NCI-H345 treated with DMSO at 0.1 percent for 48 hours (cell line): ENCODE measurements around the gene HSBP1L1.

Source experiments
- DNase-seq: peaks from one replicate; lab custom pipeline; 2025; ENCODE audit not compliant: unreplicated experiment; lab: John Stamatoyannopoulos, UW

The HSBP1L1 gene

DNA sequence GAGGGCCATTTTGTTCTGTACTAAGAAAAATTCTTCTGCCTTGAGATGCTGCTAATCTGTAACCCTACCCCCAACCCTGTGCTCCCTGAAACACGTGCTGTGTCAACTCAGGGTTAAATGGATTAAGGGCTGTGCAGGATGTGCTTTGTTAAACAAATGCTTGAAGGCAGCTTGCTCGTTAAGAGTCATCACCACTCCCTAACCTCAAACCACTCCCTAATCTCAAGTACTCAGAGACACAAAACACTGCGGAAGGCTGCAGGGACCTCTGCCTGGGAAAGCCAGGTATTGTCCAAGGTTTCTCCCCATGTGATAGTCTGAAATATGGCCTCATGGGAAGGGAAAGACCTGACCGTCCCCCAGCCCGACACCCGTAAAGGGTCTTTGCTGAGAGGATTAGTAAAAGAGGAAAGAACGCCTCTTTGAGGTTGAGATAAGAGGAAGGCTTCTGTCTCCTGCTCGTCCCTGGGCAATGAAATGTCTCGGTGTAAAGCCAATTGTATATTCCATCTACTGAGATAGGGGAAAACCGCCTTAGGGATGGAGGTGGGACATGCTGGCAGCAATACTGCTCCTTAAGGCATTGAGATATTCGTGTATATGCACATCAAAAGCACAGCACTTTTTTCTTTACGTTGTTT lies 4.2 kb upstream of the HSBP1L1 start:
- peak; percentile 35 for DNase-seq

DNA sequence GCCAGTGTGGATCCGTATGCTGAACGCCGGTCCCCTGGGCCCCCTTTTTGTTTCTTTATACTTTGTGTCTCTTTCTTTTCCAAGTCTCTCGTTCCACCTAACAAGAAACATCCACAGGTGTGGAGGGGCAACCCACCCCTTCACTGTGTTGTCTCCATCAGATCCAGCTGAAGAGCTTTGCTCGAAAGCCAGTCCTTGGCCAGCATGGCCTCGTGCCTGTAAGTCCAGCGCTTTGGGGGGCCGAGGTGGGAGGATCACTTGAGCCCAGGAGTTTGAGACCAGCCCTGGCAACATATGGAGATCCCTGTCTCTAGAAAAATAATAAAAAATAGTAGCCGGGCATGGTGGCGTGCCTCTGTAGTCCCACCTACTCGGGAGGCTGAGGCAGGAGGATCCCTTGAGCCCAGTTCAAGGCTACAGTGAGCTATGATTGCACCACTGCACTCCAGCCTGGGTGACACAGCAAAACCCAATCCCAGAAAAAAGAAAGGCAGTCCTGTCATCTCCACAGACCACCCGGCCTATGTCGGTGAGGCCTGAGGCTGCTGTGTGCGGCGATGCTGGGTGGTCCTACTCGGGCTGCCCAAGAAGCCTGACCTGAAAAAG lies 3.4 kb upstream of the HSBP1L1 start:
- DNase-seq, result no peak

- DNase-seq, result no peak
These were observed 2.7 kb upstream of the HSBP1L1 start for GRCh38 chr18:79961527-79962291.

DNA sequence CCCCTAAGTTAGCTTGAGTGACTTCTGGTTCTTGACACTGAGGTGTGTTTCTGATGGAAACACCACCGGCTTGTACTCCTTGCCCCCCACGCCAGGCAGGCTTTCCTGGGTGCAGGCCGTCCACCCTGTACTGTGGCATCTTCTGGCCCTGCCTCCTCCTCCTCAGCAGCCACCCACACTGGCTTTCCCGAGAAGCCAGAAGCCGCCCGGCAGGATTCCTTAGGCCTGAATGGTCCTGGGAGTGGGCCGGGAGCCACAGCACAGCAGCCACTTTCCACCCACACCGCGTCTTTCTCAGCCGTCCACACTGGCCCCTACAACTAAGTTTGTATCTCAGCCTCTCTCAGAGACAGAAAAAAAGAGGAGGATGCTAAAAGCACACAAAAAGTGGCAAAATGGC lies 2.1 kb upstream of the HSBP1L1 start:
- no peak for DNase-seq

DNA sequence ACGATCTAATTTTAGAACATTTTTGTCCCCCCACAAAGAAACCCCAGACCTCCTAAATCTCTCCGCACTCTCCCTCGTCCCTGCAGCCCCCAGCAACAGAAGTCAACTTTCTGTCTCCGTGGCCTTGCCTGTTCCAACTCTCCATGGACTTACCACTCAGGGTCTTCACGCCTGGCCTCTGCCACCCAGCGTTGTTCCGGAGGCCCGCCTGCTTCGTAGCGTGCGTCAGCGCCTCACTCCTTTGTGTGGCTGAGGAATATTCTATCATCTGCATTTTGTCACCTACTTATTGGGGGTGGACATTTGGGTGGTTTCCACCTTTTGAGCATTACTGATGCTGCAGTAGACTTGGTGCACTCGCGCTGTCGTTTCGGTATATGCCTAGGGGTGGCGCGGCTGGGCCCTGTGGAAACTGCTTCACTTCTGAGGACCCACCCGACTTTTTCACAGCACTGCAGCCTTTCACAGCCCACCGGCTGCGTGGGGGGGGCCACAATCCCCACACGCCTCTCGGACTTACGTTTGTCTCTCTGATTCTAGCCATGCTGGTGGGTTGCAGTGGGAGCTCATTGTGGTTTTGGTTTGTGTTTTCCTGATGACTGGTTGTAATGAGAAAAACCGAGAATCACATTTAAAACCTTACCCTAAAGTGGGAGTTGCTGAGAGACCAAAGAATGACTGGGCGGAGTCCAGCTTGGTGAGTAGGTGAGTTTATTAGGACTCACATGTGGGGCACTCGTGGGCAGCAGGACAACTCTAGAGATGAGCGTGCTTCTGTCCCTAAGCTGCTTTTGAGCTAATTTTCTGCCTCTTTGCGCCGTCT lies 1.4 kb upstream of the HSBP1L1 start:
- no peak for DNase-seq

DNA sequence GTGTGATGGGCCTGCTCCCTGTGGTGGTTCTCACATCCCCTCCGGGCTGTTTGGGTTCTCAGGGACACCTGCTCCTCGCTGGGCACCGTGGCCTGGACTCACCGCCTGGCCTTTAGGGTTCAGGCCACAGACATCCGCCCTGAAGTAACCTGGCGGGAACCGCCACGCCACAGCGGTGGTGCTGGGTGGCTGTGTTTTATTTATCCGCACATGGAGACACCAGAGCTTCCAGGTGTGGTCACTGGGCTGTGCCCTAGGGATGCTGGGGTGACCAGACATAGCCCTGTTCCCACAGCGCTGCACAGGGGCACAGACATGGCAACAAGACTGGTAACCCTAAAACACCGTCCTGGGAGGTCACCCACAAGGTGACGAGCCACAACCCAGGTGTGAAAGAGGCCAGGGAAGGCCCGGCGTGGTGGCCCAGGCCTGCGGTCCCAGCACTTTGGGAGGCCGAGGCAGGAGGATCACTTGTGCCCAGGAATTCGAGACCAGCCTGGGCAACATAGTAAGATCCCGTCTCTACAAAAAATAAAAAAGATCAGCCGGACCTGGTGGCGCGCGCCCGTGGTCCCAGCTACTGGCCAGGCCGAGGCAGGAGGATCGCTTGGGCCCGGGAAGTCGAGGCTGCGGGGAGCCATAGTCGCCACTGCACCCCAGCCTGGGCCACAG lies 649 bp upstream of the HSBP1L1 start:
- no peak for DNase-seq

DNA sequence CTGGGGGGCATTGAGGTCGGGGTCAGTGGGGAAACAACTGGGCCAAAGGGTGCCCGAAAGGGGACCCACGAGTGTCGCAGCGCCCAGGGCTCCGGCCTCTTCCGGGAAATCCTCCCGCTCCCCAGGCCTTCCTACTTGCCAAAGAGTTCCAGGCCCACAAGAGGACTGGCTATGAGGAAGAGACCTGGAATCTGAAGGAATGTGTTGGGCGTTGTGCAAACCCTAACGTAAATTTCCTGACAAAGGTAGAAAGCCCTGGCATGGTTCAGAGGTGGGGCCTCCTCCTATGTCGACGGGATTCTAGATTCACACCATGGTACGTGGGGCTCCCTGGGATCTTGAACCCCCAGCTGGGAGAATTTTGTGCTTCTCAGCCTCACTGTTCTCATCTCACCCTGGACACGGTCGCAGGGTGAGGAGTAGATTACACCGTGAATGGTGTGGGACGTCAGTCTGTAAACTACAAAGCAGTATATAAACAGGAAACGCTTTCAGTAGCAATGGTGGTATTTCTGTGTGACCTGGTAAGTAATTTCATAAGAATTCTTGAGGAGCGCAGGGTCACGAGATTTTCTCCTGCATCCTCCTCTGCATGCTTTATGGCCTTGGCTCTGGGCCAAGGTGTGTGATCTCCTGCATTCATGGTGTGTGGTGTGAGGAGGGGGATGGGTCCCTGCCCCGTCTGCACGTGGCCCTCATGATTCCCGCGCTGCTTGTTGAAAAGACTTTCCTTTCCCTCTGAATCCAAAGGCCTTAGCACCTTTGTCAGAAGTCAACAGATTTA lies 868 bp downstream of the HSBP1L1 start:
- DNase-seq, result no peak

DNA sequence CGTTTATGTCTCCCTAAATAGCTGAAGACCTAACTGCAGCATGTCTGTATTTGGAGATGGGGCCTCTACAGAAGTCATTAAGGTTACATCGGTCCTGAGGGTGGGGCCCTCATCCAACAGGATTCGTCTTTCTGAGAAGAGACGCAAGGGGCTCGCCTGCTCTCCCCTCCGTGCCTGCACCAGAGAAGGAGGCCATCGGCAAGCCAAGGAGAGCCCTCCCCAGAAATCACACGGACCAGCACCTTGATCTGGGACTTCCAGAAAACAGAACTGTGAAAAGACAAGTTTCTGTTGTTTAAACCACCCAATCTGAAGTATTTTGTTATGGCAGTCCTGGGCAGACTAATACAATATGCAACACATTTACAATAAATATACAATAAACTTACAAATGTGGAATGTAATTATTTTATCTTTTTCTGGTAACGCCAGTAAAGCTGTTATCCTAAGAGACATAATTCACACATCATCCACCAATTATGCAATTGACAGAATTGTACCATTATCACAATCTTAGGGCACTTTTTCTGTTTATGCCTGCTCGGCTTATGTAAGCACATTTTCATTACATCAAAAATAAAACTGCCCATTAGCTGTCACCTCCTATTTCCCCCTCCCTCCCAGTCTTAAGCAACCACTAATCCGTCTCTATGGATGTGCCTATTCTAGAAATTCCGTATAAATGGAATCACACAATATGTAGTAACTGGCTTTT lies 6.1 kb downstream of the HSBP1L1 start:
- DNase-seq, result no peak

DNA sequence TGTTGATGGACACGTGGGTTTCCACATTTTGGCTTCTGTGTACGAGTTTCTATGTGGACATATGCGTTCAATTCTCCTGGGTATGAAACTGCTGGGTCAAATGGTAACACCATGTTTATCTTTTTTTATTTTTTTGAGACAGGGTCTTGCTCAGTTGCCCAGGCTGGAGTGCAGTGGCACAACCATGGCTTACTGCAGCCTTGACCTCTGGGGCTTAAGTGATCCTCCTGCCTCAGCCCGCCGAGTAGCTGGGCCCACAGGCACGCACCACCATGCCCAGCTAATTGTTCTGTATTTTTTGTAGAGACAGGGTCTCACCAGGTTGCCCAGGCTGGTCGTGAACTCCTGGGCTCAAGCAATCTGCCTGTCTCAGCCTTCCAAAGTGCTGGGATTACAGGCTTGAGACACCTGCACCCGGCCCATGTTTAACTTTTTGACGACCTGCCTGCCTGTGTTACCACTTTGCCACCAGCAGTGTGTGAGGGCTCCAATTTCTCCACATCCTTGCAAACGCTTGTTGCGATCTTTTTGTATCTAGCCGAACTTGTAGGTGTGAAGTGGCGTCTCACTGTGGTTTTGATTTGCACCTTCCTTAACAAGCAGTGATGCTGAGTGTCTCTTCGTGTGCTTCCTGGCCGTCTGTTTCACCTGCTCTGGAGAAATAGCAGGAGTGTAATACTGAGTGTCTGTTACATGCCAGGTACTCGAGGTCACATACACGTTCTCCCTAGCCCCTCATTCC lies 6.9 kb downstream of the HSBP1L1 start:
- DNase-seq, result no peak

DNA sequence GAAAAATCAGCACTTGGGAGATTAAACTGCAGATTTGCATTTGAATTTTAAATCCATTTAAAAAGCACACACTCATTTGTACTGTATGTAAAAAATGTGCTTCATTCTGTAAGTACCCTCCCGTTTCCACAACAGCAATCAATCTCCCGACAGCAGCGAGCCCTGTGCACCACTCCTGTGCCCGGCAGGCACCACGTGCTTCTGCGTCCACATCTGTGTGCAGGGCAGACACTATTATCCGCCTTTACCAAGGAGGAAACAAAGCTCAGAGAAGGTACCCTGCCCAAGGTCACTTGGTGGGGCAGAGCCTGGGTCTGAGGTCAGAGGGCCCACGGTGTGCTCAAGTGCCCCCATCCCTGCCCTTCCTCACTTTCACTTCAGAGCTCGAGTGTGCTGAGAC lies 7.5 kb downstream of the HSBP1L1 start:
- no peak for DNase-seq

- no peak for DNase-seq
These were observed 8.3 kb downstream of the HSBP1L1 start for GRCh38 chr18:79972720-79973119.

DNA sequence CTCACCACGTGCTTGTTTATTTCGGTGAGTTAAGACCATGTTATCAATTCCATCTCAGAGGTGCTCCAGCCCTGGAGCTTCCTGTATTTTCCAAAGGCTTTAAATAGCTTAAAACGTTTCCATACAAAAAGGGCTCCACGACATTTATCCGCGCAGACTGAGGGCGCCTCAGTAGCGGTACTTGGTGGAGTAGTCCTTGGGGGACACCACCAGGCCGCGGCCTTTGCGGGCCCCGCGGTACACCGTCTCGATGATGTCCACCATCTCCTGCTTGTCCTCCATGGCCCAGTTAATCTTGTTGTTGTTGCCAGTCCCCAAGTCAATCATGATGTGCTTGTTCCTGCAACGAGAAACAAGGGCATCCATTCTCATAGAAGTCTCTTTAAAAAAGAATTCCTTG lies 9.1 kb downstream of the HSBP1L1 start:
- no peak for DNase-seq

DNA sequence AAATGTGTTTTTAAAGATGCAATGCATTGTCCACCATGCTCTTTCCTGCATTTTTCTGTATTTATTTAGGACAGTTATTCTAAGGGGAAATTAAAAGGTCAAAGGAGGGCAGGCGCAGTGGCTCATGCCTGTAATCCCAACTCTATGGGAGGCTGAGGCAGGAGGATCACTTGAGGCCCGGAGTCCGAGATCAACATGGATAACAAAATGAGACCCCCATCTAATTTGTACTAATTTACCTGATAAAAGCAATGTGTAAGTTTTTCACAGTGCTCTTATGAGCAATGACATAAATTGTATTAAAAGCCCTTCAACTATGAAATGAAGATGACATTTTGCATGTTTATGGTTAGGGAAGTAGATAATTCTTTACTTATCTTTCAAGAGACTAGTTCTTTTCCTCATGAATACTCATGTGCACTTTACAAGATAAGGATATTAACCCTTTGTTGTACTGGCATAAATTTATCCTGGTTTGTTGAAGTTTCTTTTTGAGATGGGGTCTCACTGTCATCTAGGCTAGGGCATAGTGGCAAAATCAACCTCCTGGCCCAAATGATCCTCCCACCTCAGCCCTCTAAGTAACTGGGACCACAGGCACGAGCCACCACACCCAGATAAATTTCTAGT lies 9.7 kb downstream of the HSBP1L1 start:
- DNase-seq, result no peak

GRCh38 chr18:79975043-79975442 lies 10.6 kb downstream of the HSBP1L1 start:
- no peak for DNase-seq

DNA sequence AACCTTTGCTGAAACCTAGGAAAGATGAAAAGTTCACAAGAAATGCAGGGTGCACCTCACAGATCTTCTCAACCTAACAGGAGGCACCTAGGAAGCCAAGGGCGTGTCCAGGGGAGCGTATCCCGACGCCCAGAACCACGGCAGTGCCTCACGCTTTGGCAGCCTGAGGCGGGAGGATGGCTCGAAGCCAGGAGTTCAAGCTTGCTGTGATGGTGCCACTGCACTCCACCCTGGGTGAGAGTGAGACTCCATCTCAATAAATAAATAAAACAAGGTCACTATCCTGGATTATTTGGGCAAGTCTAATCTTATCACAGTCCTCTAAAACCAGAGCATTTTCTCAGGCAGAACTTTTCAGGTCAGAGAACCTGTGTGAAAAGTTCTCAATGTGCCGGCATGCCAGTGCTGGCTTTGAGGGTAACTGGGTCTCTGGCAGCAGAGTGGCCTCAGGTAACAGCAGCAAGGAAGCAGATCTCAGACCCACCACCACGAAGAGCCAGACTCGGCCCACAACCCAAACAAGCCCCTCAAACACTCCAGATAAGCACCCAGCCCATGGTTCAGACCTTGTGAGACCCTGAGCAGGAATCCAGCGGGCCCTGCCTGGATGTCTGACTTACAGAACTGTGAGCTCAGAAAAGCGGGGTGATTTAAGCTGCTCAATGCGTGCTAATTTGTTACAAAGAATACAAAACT lies 11.7 kb downstream of the HSBP1L1 start:
- DNase-seq, result no peak

DNA sequence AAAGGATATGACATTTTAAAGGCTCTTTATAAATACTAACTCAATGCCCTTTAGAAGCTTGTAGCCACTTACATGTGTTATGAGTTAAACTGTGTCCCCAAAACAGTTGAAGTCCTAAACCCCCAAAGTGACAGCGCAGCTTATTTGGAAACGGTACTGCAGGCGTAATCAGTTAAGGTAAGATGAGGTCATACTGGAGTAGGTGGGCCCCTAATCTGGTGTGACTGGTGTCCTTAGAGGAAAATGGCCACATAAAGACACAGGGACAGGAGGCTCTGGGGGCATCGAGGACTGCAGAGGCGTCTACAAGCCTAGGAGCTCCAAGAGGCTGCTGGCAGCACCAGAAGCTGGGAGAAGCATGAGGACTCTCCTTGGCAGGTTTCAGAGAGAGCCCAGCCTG lies 15.4 kb downstream of the HSBP1L1 start:
- no peak for DNase-seq

- DNase-seq, result no peak
These were observed 16.1 kb downstream of the HSBP1L1 start for GRCh38 chr18:79980585-79980984.

DNA sequence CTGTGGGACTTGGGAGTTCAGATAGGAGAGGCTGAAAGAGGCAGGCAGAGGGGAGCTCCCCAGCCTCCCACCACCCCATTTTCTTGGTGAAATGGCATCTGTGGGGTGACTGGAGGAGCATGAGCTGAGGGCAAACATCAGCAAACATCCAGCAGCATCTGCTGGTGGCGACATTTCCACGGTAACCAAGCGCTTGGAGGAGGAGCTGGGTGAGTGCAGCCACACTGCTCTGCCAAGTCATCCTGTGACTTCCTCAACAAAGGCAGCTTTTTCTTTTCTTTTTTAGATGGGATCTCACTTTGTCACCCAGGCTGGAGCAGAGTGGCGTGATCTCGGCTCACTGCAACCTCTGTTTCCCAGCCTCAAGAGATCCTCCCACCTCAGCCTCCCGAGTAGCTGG lies 18.3 kb downstream of the HSBP1L1 start:
- no peak for DNase-seq
